Ishikawa (cell line): ENCODE measurements around the gene NTRK3.

Experiments used
- CEBPB ChIP-seq: IDR thresholded peaks from 2 replicates; pipeline ENCODE4 v1.6.1; 2012
- CREB1 ChIP-seq: IDR thresholded peaks from 2 replicates; pipeline ENCODE4 v1.6.1; 2012; ENCODE audit warnings: low read depth
- EGR1 ChIP-seq: IDR thresholded peaks from 2 replicates; pipeline ENCODE4 v1.6.1; 2012
- EP300 ChIP-seq: IDR thresholded peaks from 2 replicates; pipeline ENCODE4 v1.6.1; 2012; ENCODE audit warnings: borderline replicate concordance
- FOXM1 ChIP-seq: IDR thresholded peaks from 2 replicates; pipeline ENCODE4 v1.6.1; 2012; ENCODE audit warnings: low read depth, borderline replicate concordance
- NFIC ChIP-seq: IDR thresholded peaks from 2 replicates; pipeline ENCODE4 v1.6.1; 2012
- RAD21 ChIP-seq: IDR thresholded peaks from 2 replicates; pipeline ENCODE4 v1.6.1; 2012; ENCODE audit warnings: low read depth
- TAF1 ChIP-seq: IDR thresholded peaks from 2 replicates; pipeline ENCODE4 v1.6.1; 2012; ENCODE audit warnings: low read depth, mild to moderate bottlenecking
- TCF12 ChIP-seq: IDR thresholded peaks from 2 replicates; pipeline ENCODE4 v1.6.1; 2012; ENCODE audit warnings: low read depth
- TEAD4 ChIP-seq: IDR thresholded peaks from 2 replicates; pipeline ENCODE4 v1.6.1; 2012
- YY1 ChIP-seq: IDR thresholded peaks from 2 replicates; pipeline ENCODE4 v1.6.1; 2012; ENCODE audit warnings: low read depth
- ZBTB7A ChIP-seq: IDR thresholded peaks from 2 replicates; pipeline ENCODE4 v1.6.1; 2012; ENCODE audit warnings: low read depth
- TF ChIP-seq, protein P1 (sequence below): IDR thresholded peaks from 2 replicates; pipeline ENCODE4 v1.6.1; 2012
- TF ChIP-seq, protein P2 (sequence below): IDR thresholded peaks from 2 replicates; pipeline ENCODE4 v1.6.1; 2012
- TF ChIP-seq, protein P3 (sequence below): IDR thresholded peaks from 2 replicates; pipeline ENCODE4 v1.6.1; 2012; ENCODE audit warnings: low read depth, mild to moderate bottlenecking

The NTRK3 gene

DNA sequence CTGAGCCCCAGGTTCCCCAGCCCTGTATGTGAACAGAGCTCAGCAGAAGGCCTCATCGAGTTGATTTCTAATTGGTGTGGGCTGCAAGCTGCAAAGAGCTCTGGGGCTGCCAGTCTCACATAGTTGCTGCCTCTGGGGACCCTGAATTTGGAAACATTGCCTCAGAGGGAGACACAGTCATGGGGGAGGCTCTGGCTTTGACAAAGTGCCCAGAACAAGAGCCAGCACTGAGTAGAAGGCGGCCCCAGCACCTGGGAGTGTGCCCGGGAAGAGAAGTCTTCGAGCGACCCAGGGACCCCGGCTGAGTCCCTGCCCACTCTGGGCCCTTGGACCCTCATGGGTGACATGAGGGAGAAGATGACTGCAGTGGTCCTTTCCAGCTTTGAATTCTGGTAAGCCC, 7.3 kb downstream of the NTRK3 start:
- TF ChIP-seq, protein P1, sequence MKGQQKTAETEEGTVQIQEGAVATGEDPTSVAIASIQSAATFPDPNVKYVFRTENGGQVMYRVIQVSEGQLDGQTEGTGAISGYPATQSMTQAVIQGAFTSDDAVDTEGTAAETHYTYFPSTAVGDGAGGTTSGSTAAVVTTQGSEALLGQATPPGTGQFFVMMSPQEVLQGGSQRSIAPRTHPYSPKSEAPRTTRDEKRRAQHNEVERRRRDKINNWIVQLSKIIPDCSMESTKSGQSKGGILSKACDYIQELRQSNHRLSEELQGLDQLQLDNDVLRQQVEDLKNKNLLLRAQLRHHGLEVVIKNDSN = no peak
- TF ChIP-seq TAF1 (no peak), FOXM1 (no peak), TCF12 (no peak), YY1 (no peak), NFIC (no peak), TEAD4 (no peak), ZBTB7A (no peak), CEBPB (no peak), CREB1 (no peak), EGR1 (no peak), EP300 (no peak), RAD21 (no peak)
- TF ChIP-seq, protein P2, sequence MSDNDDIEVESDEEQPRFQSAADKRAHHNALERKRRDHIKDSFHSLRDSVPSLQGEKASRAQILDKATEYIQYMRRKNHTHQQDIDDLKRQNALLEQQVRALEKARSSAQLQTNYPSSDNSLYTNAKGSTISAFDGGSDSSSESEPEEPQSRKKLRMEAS = no peak
- TF ChIP-seq, protein P3, sequence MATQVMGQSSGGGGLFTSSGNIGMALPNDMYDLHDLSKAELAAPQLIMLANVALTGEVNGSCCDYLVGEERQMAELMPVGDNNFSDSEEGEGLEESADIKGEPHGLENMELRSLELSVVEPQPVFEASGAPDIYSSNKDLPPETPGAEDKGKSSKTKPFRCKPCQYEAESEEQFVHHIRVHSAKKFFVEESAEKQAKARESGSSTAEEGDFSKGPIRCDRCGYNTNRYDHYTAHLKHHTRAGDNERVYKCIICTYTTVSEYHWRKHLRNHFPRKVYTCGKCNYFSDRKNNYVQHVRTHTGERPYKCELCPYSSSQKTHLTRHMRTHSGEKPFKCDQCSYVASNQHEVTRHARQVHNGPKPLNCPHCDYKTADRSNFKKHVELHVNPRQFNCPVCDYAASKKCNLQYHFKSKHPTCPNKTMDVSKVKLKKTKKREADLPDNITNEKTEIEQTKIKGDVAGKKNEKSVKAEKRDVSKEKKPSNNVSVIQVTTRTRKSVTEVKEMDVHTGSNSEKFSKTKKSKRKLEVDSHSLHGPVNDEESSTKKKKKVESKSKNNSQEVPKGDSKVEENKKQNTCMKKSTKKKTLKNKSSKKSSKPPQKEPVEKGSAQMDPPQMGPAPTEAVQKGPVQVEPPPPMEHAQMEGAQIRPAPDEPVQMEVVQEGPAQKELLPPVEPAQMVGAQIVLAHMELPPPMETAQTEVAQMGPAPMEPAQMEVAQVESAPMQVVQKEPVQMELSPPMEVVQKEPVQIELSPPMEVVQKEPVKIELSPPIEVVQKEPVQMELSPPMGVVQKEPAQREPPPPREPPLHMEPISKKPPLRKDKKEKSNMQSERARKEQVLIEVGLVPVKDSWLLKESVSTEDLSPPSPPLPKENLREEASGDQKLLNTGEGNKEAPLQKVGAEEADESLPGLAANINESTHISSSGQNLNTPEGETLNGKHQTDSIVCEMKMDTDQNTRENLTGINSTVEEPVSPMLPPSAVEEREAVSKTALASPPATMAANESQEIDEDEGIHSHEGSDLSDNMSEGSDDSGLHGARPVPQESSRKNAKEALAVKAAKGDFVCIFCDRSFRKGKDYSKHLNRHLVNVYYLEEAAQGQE = no peak

DNA sequence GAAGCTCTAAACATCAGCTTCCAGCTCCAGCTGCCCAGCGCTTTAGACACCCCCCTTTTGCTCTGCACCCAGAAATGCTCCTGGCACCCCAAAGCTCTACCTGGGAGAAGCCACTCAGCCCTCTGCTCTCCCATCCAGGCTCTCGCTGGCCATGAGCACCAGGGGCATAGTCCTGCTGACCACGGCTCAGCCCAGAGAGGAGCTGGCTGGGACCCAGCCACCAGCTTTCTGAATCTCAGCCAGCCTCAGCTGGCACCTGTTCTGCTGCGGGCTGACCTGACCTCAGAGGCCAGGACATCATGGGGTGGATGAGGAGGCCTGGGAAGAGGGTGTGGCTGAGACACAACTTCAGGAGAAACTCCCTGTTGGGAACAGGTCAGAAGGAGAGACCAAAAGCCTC, 8.6 kb downstream of the NTRK3 start:
- TF ChIP-seq YY1 (no peak), CEBPB (no peak), ZBTB7A (no peak), NFIC (no peak), FOXM1 (no peak), CREB1 (no peak), TEAD4 (no peak), TAF1 (no peak)
- TF ChIP-seq, protein P1 = no peak
- TF ChIP-seq, protein P3 = no peak
- TF ChIP-seq, protein P2 = no peak

DNA sequence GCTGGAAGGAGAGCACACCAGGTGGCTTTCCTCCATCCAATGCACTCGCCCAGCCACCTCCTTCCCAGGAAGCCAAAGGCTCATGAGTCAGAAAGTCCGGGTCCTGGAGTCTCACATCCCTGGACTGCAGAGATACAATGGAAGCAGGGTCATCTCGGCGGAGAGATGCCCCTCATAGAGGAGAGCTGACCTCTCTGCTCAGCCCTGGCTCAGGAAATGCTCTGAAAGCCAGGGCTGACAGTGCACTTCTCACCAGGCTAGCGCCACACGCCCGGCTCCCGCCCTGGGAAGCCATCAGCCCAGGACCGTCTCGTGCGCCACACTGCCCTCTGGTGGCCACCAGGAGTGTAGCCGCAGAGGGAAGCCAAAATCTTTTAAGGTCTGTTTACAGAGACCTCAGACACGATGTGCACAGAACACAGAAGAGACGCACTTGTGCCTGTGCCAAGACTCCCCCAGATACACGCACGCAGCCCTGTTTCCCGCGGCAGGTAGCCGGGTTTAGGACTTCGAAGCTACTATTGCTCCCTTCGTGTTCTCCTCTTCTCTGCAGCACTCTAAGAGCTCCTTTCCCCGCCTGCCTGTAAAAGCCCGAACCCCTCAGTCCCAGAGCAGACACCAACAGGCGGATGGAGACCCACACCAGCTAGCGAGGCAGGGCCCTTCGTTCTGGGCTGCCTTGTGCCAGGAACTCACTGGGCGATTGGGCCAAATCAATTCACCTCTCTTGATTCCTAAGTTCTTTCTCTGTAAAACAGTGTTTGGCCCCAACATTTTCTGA, 9.7 kb downstream of the NTRK3 start:
- TF ChIP-seq TAF1 = no peak
- peak; percentile 68 for TF ChIP-seq RAD21
- TF ChIP-seq, protein P2 = peak; percentile 67

DNA sequence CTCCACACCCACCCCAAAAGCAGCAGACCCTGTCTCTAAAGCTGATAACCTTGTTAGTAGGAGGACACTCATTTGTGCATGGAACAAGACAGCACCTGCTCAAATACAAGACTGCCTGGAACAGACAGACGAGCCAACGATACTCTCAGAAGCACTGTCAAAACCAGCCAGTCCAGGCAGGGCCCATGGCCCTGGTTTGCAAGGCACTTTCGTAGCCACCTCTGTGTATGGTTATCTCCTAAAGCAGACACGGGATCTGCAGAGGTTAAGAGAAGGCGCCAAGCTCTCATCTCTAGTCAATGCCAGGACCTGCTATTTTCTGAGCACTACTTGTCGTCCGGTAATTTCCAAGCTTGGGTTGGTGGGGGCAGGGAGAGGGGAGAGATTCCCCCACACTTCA, 10.5 kb downstream of the NTRK3 start:
- TF ChIP-seq CEBPB (no peak), EGR1 (no peak), RAD21 (no peak), TAF1 (no peak), ZBTB7A (no peak), TEAD4 (no peak), FOXM1 (no peak), YY1 (no peak), TCF12 (no peak), NFIC (no peak), CREB1 (no peak), EP300 (no peak)
- TF ChIP-seq, protein P1 = no peak
- TF ChIP-seq, protein P3 = no peak
- TF ChIP-seq, protein P2 = no peak
